Measurements from ENCODE around the gene CNDP1.

The CNDP1 gene

GRCh38 chr18:74579496-74580065 lies 45.3 kb downstream of the CNDP1 start:
- Histone ChIP-seq H2AFZ (ENCODE audit: low read length) (no peak overlapping the region), H3K9me2 (replicated peaks; ENCODE audit: insufficient read depth, low read length) (no peaks in the 10 kb centered on the region), H3K4me3 (ENCODE audit: low read length) (no peak overlapping the region), H3K79me2 (ENCODE audit: low read length) (no peaks in the 10 kb centered on the region), H4K20me1 (ENCODE audit: insufficient read depth, low read length) (no peaks in the 10 kb centered on the region), H3K36me3 (replicated peaks; ENCODE audit: insufficient read depth, low read length) (no peaks in the 10 kb centered on the region), H3K27me3 (replicated peaks; ENCODE audit: insufficient read depth, low read length) (no peaks in the 10 kb centered on the region), H3K4me2 (ENCODE audit: low read depth, low read length) (no peak overlapping the region), H3K4me1 (ENCODE audit: low read length) (no peaks in the 10 kb centered on the region), H3K9ac (ENCODE audit: low read length) (no peak overlapping the region), H3F3A (ENCODE audit: insufficient read depth, low read length) (no peaks in the 10 kb centered on the region), H3K27ac (ENCODE audit: low read length) (no peak overlapping the region), H3K9me3 (replicated peaks; ENCODE audit: insufficient read depth, low read length) (no peaks in the 10 kb centered on the region)
- TF ChIP-seq EZH2 (optimal IDR thresholded peaks at IDR 0.05; ENCODE audit: low read depth, low read length) (no peak), EZH2phosphoT487 (IDR thresholded peaks at IDR 0.05; ENCODE audit: low read length) (no peak)
- TF ChIP-seq, protein P1, sequence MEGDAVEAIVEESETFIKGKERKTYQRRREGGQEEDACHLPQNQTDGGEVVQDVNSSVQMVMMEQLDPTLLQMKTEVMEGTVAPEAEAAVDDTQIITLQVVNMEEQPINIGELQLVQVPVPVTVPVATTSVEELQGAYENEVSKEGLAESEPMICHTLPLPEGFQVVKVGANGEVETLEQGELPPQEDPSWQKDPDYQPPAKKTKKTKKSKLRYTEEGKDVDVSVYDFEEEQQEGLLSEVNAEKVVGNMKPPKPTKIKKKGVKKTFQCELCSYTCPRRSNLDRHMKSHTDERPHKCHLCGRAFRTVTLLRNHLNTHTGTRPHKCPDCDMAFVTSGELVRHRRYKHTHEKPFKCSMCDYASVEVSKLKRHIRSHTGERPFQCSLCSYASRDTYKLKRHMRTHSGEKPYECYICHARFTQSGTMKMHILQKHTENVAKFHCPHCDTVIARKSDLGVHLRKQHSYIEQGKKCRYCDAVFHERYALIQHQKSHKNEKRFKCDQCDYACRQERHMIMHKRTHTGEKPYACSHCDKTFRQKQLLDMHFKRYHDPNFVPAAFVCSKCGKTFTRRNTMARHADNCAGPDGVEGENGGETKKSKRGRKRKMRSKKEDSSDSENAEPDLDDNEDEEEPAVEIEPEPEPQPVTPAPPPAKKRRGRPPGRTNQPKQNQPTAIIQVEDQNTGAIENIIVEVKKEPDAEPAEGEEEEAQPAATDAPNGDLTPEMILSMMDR (IDR thresholded peaks at IDR 0.05; ENCODE audit: low read length), result no peak
- no peak for DNase-seq

- no peaks in the 10 kb centered on the region for H3K36me3 ChIP-seq (replicated peaks; ENCODE audit: insufficient read depth, low read length)
- H3K4me2 ChIP-seq (ENCODE audit: low read depth, low read length), result no peak overlapping the region
- H3F3A ChIP-seq (ENCODE audit: insufficient read depth, low read length), result no peaks in the 10 kb centered on the region
- no peaks in the 10 kb centered on the region for H4K20me1 ChIP-seq (ENCODE audit: insufficient read depth, low read length)
- no peaks in the 10 kb centered on the region for H3K79me2 ChIP-seq (ENCODE audit: low read length)
- no peak overlapping the region for H3K9ac ChIP-seq (ENCODE audit: low read length)
- DNase-seq, result no peak
- H3K4me1 ChIP-seq (ENCODE audit: low read length), result no peaks in the 10 kb centered on the region
- no peak overlapping the region for H3K27ac ChIP-seq (ENCODE audit: low read length)
- H3K9me3 ChIP-seq (replicated peaks; ENCODE audit: insufficient read depth, low read length), result no peaks in the 10 kb centered on the region
- no peaks in the 10 kb centered on the region for H3K27me3 ChIP-seq (replicated peaks; ENCODE audit: insufficient read depth, low read length)
- no peaks in the 10 kb centered on the region for H3K9me2 ChIP-seq (replicated peaks; ENCODE audit: insufficient read depth, low read length)
- H3K4me3 ChIP-seq (ENCODE audit: low read length), result no peak overlapping the region
- H2AFZ ChIP-seq (ENCODE audit: low read length), result no peak overlapping the region
- TF ChIP-seq, protein P1 (IDR thresholded peaks at IDR 0.05; ENCODE audit: low read length), result no peak
- no peak for TF ChIP-seq EZH2 (optimal IDR thresholded peaks at IDR 0.05; ENCODE audit: low read depth, low read length)
- no peak for TF ChIP-seq EZH2phosphoT487 (IDR thresholded peaks at IDR 0.05; ENCODE audit: low read length)
Observed at GRCh38 chr18:74582642-74583041, 48.3 kb downstream of the CNDP1 start.

GRCh38 chr18:74587441-74587840 lies 53.1 kb downstream of the CNDP1 start:
- no peak overlapping the region for H2AFZ ChIP-seq (ENCODE audit: low read length)
- no peak overlapping the region for H3K9ac ChIP-seq (ENCODE audit: low read length)
- H3K4me2 ChIP-seq (ENCODE audit: low read depth, low read length), result no peak overlapping the region
- H3K9me2 ChIP-seq (replicated peaks; ENCODE audit: insufficient read depth, low read length), result no peaks in the 10 kb centered on the region
- H3K9me3 ChIP-seq (replicated peaks; ENCODE audit: insufficient read depth, low read length), result no peaks in the 10 kb centered on the region
- no peak overlapping the region for H3K27ac ChIP-seq (ENCODE audit: low read length)
- DNase-seq, result no peak
- peaks cover 33% of the 10 kb centered on the region for H3K4me1 ChIP-seq (ENCODE audit: low read length)
- H3K4me3 ChIP-seq (ENCODE audit: low read length), result no peak overlapping the region
- H3F3A ChIP-seq (ENCODE audit: insufficient read depth, low read length), result peaks cover 14% of the 10 kb centered on the region
- H4K20me1 ChIP-seq (ENCODE audit: insufficient read depth, low read length), result no peaks in the 10 kb centered on the region
- TF ChIP-seq, protein P1 (IDR thresholded peaks at IDR 0.05; ENCODE audit: low read length), result no peak
- TF ChIP-seq EZH2 (optimal IDR thresholded peaks at IDR 0.05; ENCODE audit: low read depth, low read length) (no peak), EZH2phosphoT487 (IDR thresholded peaks at IDR 0.05; ENCODE audit: low read length) (no peak)
- H3K79me2 ChIP-seq (ENCODE audit: low read length), result no peaks in the 10 kb centered on the region
- H3K27me3 ChIP-seq (replicated peaks; ENCODE audit: insufficient read depth, low read length), result no peaks in the 10 kb centered on the region
- H3K36me3 ChIP-seq (replicated peaks; ENCODE audit: insufficient read depth, low read length), result no peaks in the 10 kb centered on the region
